Endothelial cell of coronary artery (primary cell): ENCODE data around the gene PEA15. TPM values are rescaled to one million over a fixed set of nuclear protein-coding genes. Genes with fewer than 3 reads are reported as not detected.

ENCODE experiments used
- total RNA-seq: library from RNA; depleted of rRNA; stranded (reverse); fragments of >200 nt; gene quantifications from 2 replicates; pipeline ENCODE4 v1.2.3, GENCODE V29; 2014

PEA15 gene
- total RNA-seq, result 73.2 and 113 TPM in 2 replicates

DNA sequence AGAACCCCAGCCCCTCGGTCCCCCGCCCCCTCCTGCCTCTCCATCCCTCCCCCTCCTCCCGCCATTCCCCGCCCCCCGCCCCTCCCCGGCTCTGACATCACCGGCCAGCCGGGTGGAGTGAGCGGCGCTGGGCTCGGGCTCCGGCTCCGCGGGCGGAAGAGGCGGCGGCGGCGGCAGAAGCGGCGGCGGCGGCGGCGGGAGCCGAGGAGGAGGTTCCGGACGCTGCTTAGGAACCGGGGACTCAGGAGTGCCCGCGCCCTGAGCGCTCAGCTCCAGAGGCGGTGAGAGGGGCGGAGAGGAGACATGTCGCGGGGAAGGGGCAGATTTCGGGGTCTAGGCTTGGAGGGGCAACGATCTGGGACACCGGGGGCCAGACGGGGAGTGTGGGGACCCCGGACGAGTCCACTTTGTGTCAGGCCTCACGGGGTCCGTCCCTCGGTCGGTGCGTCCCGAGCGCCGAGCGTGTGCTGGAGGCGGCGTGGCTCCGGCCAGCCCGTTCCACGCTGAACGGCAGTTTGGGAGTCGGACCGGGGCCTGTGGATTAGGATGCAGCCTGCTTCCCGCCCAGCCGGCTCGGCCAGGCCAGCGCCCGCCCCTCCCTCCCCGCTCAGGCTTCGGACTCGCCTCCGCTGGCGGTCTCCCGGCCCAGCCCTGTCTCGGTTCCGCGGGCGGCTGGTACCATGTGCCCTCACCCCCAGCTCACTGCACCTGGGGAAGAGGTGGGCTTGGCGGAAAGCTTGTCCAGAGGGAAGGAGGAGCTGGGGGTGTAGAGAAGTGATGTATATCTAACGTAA lies at the start of gene PEA15:
Gene PEA15, plus strand, starts transcription at position 143 of the 794 bp plus-strand sequence. CDS start 6,161 bp downstream, outside the sequence.

DNA sequence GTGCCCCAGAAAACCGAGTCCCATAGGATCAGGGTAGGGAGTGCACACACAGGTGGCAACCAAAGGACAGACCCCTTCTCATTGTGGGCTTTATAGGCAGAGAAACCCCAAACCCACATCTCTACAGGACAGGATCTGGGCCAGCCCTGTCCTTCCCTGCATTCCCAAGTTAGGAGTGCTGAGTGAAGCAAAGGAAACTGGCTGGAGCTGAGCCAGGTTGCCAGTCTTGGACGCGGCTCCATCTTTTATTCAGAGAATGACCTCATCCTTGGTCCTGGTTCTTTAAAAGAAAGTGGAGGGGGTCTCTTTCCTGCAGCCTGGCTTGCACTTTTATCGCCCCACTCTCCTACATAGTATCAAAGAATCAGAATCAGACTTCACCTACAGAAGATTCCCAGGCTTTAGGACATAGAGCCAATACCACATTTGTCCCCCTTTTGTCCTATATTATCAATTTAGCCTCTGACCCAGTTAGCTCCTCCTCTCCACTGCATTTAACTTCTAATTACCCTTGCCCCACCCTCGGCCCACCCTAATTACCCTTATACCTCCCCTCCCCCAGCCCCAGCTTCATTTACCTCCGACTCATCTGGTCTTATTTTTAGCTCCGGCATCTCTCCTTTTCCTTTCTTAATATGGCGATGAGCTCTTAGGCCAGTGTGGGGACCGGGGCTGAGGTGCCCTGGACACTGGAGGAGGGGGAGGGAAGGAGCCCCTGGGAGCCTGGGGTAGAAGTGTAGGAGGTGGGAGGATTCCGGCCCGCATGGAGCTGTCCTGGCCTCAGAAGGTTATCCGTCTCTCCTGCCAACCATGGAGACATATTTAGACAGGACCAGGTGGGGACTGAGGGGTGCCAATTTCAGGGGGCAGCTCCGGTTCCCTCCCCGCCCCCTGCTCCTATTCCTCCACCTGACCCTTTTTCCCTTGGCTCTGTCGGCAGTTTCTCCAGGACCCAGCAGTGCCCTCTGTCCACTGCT lies 15.2 kb upstream of the PEA15 start, which contains the start of gene CASQ1:
Gene CASQ1, plus strand, starts transcription at position 927 of the 977 bp plus-strand sequence. CDS start 177 bp downstream, outside the sequence.

GRCh38 chr1:160261893-160262794 lies 57.0 kb downstream of the PEA15 start, which contains the start of gene DCAF8:
DCAF8 (minus strand) TSS chr1:160262549; CDS start chr1:160244008, 18,541 bp downstream.

Other genes starting within 250 kb of the PEA15 start
- gene PIGM, start 173.4 kb upstream of the PEA15 start, total RNA-seq, result 2.9 and 3.1 TPM in 2 replicates
- not detected in 2 replicates for gene KCNJ10, start 135.2 kb upstream of the PEA15 start, total RNA-seq
- not detected in 2 replicates for gene KCNJ9, start 123.8 kb upstream of the PEA15 start, total RNA-seq
- 7.2 and 14.9 TPM in 2 replicates for gene IGSF8, start 106.8 kb upstream of the PEA15 start, total RNA-seq
- under 0.01 TPM in 1 of 2 replicates, not detected in the other for gene ATP1A2, start 89.6 kb upstream of the PEA15 start, total RNA-seq
- not detected in 2 replicates for gene ATP1A4, start 53.8 kb upstream of the PEA15 start, total RNA-seq
- 0.18 TPM in 1 of 2 replicates, not detected in the other for gene CASQ1, start 14.8 kb upstream of the PEA15 start, total RNA-seq
- 66.8 and 80.9 TPM in 2 replicates for gene DCAF8, start 57.2 kb downstream of the PEA15 start, total RNA-seq
- gene PEX19, start 79.7 kb downstream of the PEA15 start, total RNA-seq, result 20.0 and 21.6 TPM in 2 replicates
- 295 and 307 TPM in 2 replicates for gene COPA, start 137.9 kb downstream of the PEA15 start, total RNA-seq
- gene NCSTN, start 138.0 kb downstream of the PEA15 start, total RNA-seq, result 54.8 and 91.4 TPM in 2 replicates
- gene NHLH1, start 161.7 kb downstream of the PEA15 start, total RNA-seq, result under 0.01 TPM in 1 of 2 replicates, not detected in the other
- not detected in 2 replicates for gene VANGL2, start 195.2 kb downstream of the PEA15 start, total RNA-seq